Endothelial cell of umbilical vein (primary cell): Measurements from ENCODE around the gene CD55. TPM values are rescaled to one million over a fixed set of nuclear protein-coding genes. Genes with fewer than 3 reads are reported as not detected.

Experiments
- BruUV-seq: library from RNA; stranded (reverse); fragments of 400-500 nt; replicated peaks from 2 replicates; lab custom pipeline; 2021; lab: Mats Ljungman, UMichigan
- CTCF ChIA-PET: fragments of 300-600, 350-600 bp; sonication (Branson Sonifier 250); formaldehyde crosslinking; loops from one replicate; lab custom pipeline; 2021; ENCODE audit warnings: antibody characterized with exemption, inconsistent platforms; lab: Charles Lee
- POLR2A ChIA-PET: fragments of 300-600, 350-600 bp; sonication (Branson Sonifier 250); formaldehyde crosslinking; loops from one replicate; lab custom pipeline; 2021; ENCODE audit warnings: antibody characterized with exemption, inconsistent platforms; lab: Charles Lee
- DNase-seq: peaks from one replicate; pipeline ENCODE4 v3.0.0-alpha.2; 2011; ENCODE audit warnings: low read depth, low spot score
- FAIRE-seq: peaks from 2 replicates; lab custom pipeline; 2011; peaks lifted over from hg19 to GRCh38; lab: Jason Lieb, UNC
- H2AFZ ChIP-seq: 2 replicates; pipeline ENCODE4 v1.6.0; 2012; ENCODE audit warnings: low read depth, low read length, control low read depth, inconsistent platforms
- H3K27ac ChIP-seq: 2 replicates; pipeline ENCODE4 v1.5.1; 2011; ENCODE audit warnings: low read depth, mild to moderate bottlenecking, control low read depth, low read length, moderate library complexity; ENCODE audit not compliant: insufficient read depth
- H3K27me3 ChIP-seq, 2 experiments: 2 replicates each; pipeline versions ENCODE4 v1.6.0 to v1.6.1; 2011; ENCODE audit warnings: low read length in 2 of 2, mixed read lengths in 1 of 2; ENCODE audit not compliant: control insufficient read depth in 2 of 2, insufficient read depth in 2 of 2
- H3K36me3 ChIP-seq, 2 experiments: 2 replicates in 1 of 2; 3 replicates in 1 of 2; pipeline ENCODE4 v1.5.1; 2011; ENCODE audit warnings: low read length in 2 of 2, mild to moderate bottlenecking in 1 of 2, moderate library complexity in 1 of 2; ENCODE audit not compliant: control insufficient read depth in 2 of 2, insufficient read depth in 2 of 2; ENCODE audit errors: extremely low read depth in 1 of 2
- H3K4me1 ChIP-seq: 3 replicates; pipeline ENCODE4 v1.5.1; 2011; ENCODE audit warnings: mild to moderate bottlenecking, low read length; ENCODE audit not compliant: control insufficient read depth, insufficient read depth; ENCODE audit errors: extremely low read depth
- H3K4me2 ChIP-seq: 2 replicates; pipeline ENCODE4 v1.6.1; 2011; ENCODE audit warnings: low read length, control low read depth, mixed read lengths; ENCODE audit not compliant: insufficient read depth
- H3K4me3 ChIP-seq, 3 experiments: fragments of 200-600 bp in 1 of 3; sonication (generic), shearing (Covaris generic) in 1 of 3; replicated peaks in 1 of 3; 2 replicates each; pipeline ENCODE4 v1.5.1; 2011 to 2016; ENCODE audit warnings: control low read depth in 3 of 3, low read length in 3 of 3, mild to moderate bottlenecking in 2 of 3, inconsistent platforms in 1 of 3, low read depth in 1 of 3, moderate library complexity in 1 of 3; ENCODE audit not compliant: insufficient read depth in 1 of 3
- H3K79me2 ChIP-seq: 2 replicates; pipeline ENCODE4 v1.6.0; 2012; ENCODE audit warnings: low read length, inconsistent platforms; ENCODE audit not compliant: control insufficient read depth, insufficient read depth
- H3K9ac ChIP-seq: replicated peaks from 2 replicates; pipeline ENCODE3; 2011; ENCODE audit warnings: low read length, control low read depth; ENCODE audit not compliant: insufficient read depth; ENCODE audit errors: extremely low read depth
- H3K9me1 ChIP-seq: replicated peaks from 3 replicates; pipeline ENCODE4 v1.6.0; 2011; ENCODE audit warnings: mild to moderate bottlenecking, low read length; ENCODE audit not compliant: control insufficient read depth, insufficient read depth; ENCODE audit errors: extremely low read depth
- H3K9me3 ChIP-seq: replicated peaks from 2 replicates; pipeline ENCODE4 v1.5.1; 2012; ENCODE audit warnings: low read length, inconsistent platforms; ENCODE audit not compliant: control insufficient read depth, insufficient read depth
- H4K20me1 ChIP-seq: replicated peaks from 2 replicates; pipeline ENCODE3; 2011; ENCODE audit warnings: mild to moderate bottlenecking, low read length; ENCODE audit not compliant: control insufficient read depth, insufficient read depth; ENCODE audit errors: extremely low read depth
- CTCF ChIP-seq, 2 donors: IDR thresholded peaks; 1 replicate in 1 of 2; 2 replicates in 1 of 2; pipeline ENCODE4 v1.5.1; 2011; ENCODE audit warnings: low read length in 2 of 2, mild to moderate bottlenecking in 2 of 2, moderate library complexity in 2 of 2, control low read depth in 1 of 2, inconsistent platforms in 1 of 2, low read depth in 1 of 2; ENCODE audit not compliant: insufficient read depth in 1 of 2; ENCODE audit errors: extremely low read depth in 1 of 2
- EZH2 ChIP-seq: IDR thresholded peaks from 2 replicates; pipeline ENCODE4 v1.6.1; 2012; ENCODE audit warnings: borderline replicate concordance, low read depth, mild to moderate bottlenecking, moderate library complexity, low read length, inconsistent platforms; ENCODE audit not compliant: severe bottlenecking
- FOS ChIP-seq: IDR thresholded peaks from 2 replicates; pipeline ENCODE4 v1.6.1; 2011; ENCODE audit warnings: mild to moderate bottlenecking, low read length, moderate library complexity, borderline replicate concordance; ENCODE audit not compliant: insufficient read depth
- GATA2 ChIP-seq: IDR thresholded peaks from 2 replicates; pipeline ENCODE4 v1.7.0; 2011; ENCODE audit warnings: low read depth, mild to moderate bottlenecking, moderate library complexity, mixed read lengths, low read length; ENCODE audit not compliant: insufficient read length, insufficient read depth
- JUN ChIP-seq: IDR thresholded peaks from 2 replicates; pipeline ENCODE4 v1.6.1; 2011; ENCODE audit warnings: borderline replicate concordance, low read depth; ENCODE audit not compliant: insufficient read length, insufficient read depth
- MAX ChIP-seq: IDR thresholded peaks from 2 replicates; pipeline ENCODE4 v1.6.1; 2011; ENCODE audit not compliant: insufficient read depth, insufficient read length
- MYC ChIP-seq: IDR thresholded peaks from one replicate; pipeline ENCODE4 v1.6.1; 2011; ENCODE audit warnings: mild to moderate bottlenecking, low read depth, low read length
- POLR2A ChIP-seq: IDR thresholded peaks from 2 replicates; pipeline ENCODE4 v1.6.1; 2012; ENCODE audit warnings: low read depth, mild to moderate bottlenecking, control low read depth, low read length
- POLR2AphosphoS5 ChIP-seq: IDR thresholded peaks from 2 replicates; pipeline ENCODE4 v1.6.1; 2012; ENCODE audit warnings: low read depth, mild to moderate bottlenecking, control low read depth, low read length, moderate library complexity; ENCODE audit not compliant: insufficient read depth
- dilution Hi-C: fragments of 300-500 bp; cut with MboI; formaldehyde crosslinking; loops from one replicate; pipeline ENCODE4 v1.15.0; 2019; ENCODE audit warnings: low sequenced_read_pairs; ENCODE audit not compliant: extremely low pct_ligation_motif_present
- intact Hi-C: fragments of 100-400 bp; cut with micrococcal nuclease; formaldehyde crosslinking; loops from one replicate; pipeline ENCODE4 v1.10.0; 2022
- polyA plus RNA-seq, 4 experiments: library from polyadenylated mRNA; depleted of rRNA in 3 of 4; stranded (reverse) in 3 of 4; unstranded in 1 of 4; fragments of >200 nt; gene quantifications; 2 replicates each; pipeline versions ENCODE4 v1.2.1 to v1.2.3, GENCODE V29; 2011 to 2012; ENCODE audit warnings: missing spikeins in 1 of 4
- total RNA-seq: library from RNA; stranded (reverse); gene quantifications from 2 replicates; pipeline ENCODE4 v1.2.3, GENCODE V29; 2021

The CD55 gene
- total and polyA plus RNA-seq, 2 donors (not counting 3 experiments of a cell fraction or from before 2014, with no cell fraction given), result 111 to 179 TPM

- no peak overlapping the region for H3K4me2 ChIP-seq
- BruUV-seq, result no TSS peak
- FAIRE-seq (no peak), DNase-seq (no peak)
- no peak overlapping the region for H2AFZ ChIP-seq
- no peaks in the 10 kb centered on the region for H3K9me3 ChIP-seq
- dilution Hi-C loops, result no loop called here
- H3K9ac ChIP-seq, result no peak overlapping the region
- CTCF ChIA-PET, result interaction anchor here (1.0 kb wide), 1 partner anchor 93 kb away, joined by 3 read pairs; no protein-coding TSS in a partner anchor
- H4K20me1 ChIP-seq, result no peaks in the 10 kb centered on the region
- POLR2A ChIA-PET, result no interaction called here
- H3K4me3 ChIP-seq, result no peak overlapping the region
- H3K36me3 ChIP-seq, result no peaks in the 10 kb centered on the region
- H3K4me1 ChIP-seq, result peaks cover 25% of the 10 kb centered on the region
- no peaks in the 10 kb centered on the region for H3K79me2 ChIP-seq
- no peak overlapping the region for H3K27ac ChIP-seq
- intact Hi-C loops, result no loop called here
- no peaks in the 10 kb centered on the region for H3K9me1 ChIP-seq
- TF ChIP-seq FOS (no peak), MAX (no peak)
- no peaks in the 10 kb centered on the region for H3K27me3 ChIP-seq
These were observed 9.4 kb upstream of the CD55 start for GRCh38 chr1:207311888-207312603.

GRCh38 chr1:207312604-207312920 is 8.9 kb upstream of the CD55 start:
- H3K27ac ChIP-seq, result no peak overlapping the region
- H3K79me2 ChIP-seq, result no peaks in the 10 kb centered on the region
- H4K20me1 ChIP-seq, result no peaks in the 10 kb centered on the region
- no peak overlapping the region for H3K4me2 ChIP-seq
- ChIA-PET CTCF (interaction anchor here (1.0 kb wide), 1 partner anchor 92 kb away, joined by 3 read pairs; no protein-coding TSS in a partner anchor), POLR2A (no interaction called here)
- H2AFZ ChIP-seq, result no peak overlapping the region
- no TSS peak for BruUV-seq
- no peaks in the 10 kb centered on the region for H3K27me3 ChIP-seq
- no peaks in the 10 kb centered on the region for H3K9me1 ChIP-seq
- no peak for FAIRE-seq
- intact Hi-C loops (no loop called here), dilution Hi-C loops (no loop called here)
- TF ChIP-seq JUN (no peak), CTCF (IDR thresholded peaks at IDR 0.05; ENCODE audit: extremely low read depth in 1 of 2, insufficient read depth in 1 of 2, low read depth in 1 of 2, low read length in 2 of 2) (no peak), GATA2 (no peak), POLR2AphosphoS5 (no peak), POLR2A (no peak), MAX (no peak), EZH2 (no peak), FOS (no peak), MYC (no peak)
- no peak overlapping the region for H3K4me3 ChIP-seq
- DNase-seq, result no peak
- H3K9ac ChIP-seq, result no peak overlapping the region
- H3K4me1 ChIP-seq, result peaks cover 25% of the 10 kb centered on the region
- no peaks in the 10 kb centered on the region for H3K9me3 ChIP-seq
- no peaks in the 10 kb centered on the region for H3K36me3 ChIP-seq
